22Rv1 (cell line): Measurements from ENCODE around the gene OR5I1.

ENCODE experiments used
- CTCF ChIP-seq: fragments of 450-650 bp; IDR thresholded peaks from 2 replicates; pipeline ENCODE4 v1.5.1; 2017; ENCODE audit warnings: mild to moderate bottlenecking
- ZFX ChIP-seq: fragments of 450-650 bp; IDR thresholded peaks from 2 replicates; pipeline ENCODE4 v1.6.1; 2017; ENCODE audit warnings: antibody characterized with exemption, borderline replicate concordance

- no peak for TF ChIP-seq CTCF
- TF ChIP-seq ZFX, result no peak
These were observed 20.3 kb upstream of the OR5I1 start for GRCh38 chr11:55956521-55956920.
